OCI-LY3 (cell line): ENCODE results near the gene MAP3K3.

Experiments used
- EZH2phosphoT487 ChIP-seq: fragments of 200-600 bp; shearing (Covaris generic); IDR thresholded peaks from 2 replicates; pipeline ENCODE4 v1.6.1; 2018; ENCODE audit warnings: antibody characterized with exemption, mixed run types, low read depth
- TF ChIP-seq, protein P1 (sequence below): fragments of 200-600, 300-600 bp; sonication (generic); IDR thresholded peaks from 2 replicates; pipeline ENCODE4 v1.5.1; 2014; ENCODE audit warnings: antibody characterized with exemption, low read length, low read depth

DNA sequence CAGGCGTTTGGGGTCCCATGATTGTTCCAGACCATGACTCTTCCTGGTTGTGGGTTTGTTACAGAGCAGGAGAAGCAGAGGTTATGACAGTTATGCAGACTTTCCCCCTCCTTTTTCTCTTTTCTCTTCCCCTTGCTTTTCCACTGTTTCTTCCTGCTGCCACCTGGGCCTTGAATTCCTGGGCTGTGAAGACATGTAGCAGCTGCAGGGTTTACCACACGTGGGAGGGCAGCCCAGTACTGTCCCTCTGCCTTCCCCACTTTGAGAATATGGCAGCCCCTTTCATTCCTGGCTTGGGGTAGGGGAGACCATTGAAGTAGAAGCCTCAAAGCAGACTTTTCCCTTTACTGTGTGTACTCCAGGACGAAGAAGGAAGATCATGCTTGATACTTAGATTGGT lies 29.4 kb upstream of the MAP3K3 start:
- TF ChIP-seq, protein P1, sequence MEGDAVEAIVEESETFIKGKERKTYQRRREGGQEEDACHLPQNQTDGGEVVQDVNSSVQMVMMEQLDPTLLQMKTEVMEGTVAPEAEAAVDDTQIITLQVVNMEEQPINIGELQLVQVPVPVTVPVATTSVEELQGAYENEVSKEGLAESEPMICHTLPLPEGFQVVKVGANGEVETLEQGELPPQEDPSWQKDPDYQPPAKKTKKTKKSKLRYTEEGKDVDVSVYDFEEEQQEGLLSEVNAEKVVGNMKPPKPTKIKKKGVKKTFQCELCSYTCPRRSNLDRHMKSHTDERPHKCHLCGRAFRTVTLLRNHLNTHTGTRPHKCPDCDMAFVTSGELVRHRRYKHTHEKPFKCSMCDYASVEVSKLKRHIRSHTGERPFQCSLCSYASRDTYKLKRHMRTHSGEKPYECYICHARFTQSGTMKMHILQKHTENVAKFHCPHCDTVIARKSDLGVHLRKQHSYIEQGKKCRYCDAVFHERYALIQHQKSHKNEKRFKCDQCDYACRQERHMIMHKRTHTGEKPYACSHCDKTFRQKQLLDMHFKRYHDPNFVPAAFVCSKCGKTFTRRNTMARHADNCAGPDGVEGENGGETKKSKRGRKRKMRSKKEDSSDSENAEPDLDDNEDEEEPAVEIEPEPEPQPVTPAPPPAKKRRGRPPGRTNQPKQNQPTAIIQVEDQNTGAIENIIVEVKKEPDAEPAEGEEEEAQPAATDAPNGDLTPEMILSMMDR: no peak
- no peak for TF ChIP-seq EZH2phosphoT487
